ENCODE data around the gene NIPSNAP3A.

The NIPSNAP3A gene

GRCh38 chr9:104774831-104775573 lies 27.5 kb downstream of the NIPSNAP3A start:
- DNase-seq, result no peak

- DNase-seq, result no peak
Observed at GRCh38 chr9:104775574-104775936, 28.1 kb downstream of the NIPSNAP3A start.

GRCh38 chr9:104775976-104776375 lies 28.5 kb downstream of the NIPSNAP3A start:
- DNase-seq, result no peak

- DNase-seq, result no peak
Observed at GRCh38 chr9:104776797-104777196, 29.3 kb downstream of the NIPSNAP3A start.

- no peak for DNase-seq
Observed at GRCh38 chr9:104778802-104779201, 31.3 kb downstream of the NIPSNAP3A start.

- DNase-seq, result no peak
Observed at GRCh38 chr9:104779334-104779733, 31.9 kb downstream of the NIPSNAP3A start.

GRCh38 chr9:104779946-104780535 lies 32.6 kb downstream of the NIPSNAP3A start:
- DNase-seq, result no peak

DNA sequence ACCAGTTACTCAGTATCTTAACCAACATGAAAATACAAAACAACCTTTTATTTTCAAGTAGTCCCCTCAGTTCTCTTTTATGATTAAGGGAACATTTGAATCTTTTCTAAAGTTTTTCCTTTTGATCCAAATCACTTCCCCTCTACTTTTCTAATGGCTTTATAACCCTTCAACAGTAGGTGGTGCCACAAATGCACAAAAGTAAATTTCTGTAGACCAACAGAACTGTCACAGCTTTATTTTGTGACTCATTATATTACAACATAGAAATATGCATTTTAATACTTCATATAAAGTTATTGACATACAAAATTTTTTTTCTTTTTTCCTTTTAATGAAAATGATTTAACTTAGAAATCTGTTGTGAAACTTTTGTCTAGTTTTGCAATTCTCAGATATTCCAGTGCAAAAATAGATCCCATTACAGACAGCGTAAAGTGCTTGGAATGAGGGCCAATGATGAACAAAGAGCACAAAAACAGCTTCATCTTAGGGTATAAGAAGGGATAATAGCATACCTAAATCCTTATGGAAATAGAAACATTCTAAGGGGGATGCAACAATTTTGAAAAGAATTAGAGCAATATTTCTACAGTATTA lies 33.4 kb downstream of the NIPSNAP3A start:
- no peak for DNase-seq

GRCh38 chr9:104783588-104783987 lies 36.1 kb downstream of the NIPSNAP3A start:
- no peak for DNase-seq

- no peak for DNase-seq
Observed at GRCh38 chr9:104784098-104784497, 36.6 kb downstream of the NIPSNAP3A start.

DNA sequence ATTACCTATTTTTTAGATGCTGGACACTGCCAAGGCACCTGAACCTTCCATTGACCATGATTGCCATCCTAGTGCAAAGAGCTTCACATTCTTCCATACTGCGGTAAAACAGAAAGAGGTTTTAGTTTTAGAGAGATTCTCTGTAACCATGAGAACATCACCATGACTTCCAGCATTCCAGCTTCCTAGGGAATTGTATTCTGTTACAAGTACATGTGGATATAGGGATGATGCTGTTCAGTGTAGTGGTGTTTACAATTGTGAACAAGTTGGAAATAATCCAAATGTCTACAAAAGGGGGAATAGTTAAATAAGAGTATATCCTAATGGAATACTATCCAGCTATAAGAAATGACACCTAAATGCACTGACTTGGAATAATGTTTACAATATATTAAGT lies 38.8 kb downstream of the NIPSNAP3A start:
- no peak for DNase-seq

- no peak for DNase-seq
Observed at GRCh38 chr9:104787306-104788015, 40.0 kb downstream of the NIPSNAP3A start.

GRCh38 chr9:104788251-104788650 lies 40.8 kb downstream of the NIPSNAP3A start:
- no peak for DNase-seq

- DNase-seq, result peak; percentile 14
Observed at GRCh38 chr9:104794070-104794469, 46.6 kb downstream of the NIPSNAP3A start.

GRCh38 chr9:104795082-104795481 lies 47.6 kb downstream of the NIPSNAP3A start:
- no peak for DNase-seq

GRCh38 chr9:104795857-104796256 lies 48.4 kb downstream of the NIPSNAP3A start:
- no peak for DNase-seq

DNA sequence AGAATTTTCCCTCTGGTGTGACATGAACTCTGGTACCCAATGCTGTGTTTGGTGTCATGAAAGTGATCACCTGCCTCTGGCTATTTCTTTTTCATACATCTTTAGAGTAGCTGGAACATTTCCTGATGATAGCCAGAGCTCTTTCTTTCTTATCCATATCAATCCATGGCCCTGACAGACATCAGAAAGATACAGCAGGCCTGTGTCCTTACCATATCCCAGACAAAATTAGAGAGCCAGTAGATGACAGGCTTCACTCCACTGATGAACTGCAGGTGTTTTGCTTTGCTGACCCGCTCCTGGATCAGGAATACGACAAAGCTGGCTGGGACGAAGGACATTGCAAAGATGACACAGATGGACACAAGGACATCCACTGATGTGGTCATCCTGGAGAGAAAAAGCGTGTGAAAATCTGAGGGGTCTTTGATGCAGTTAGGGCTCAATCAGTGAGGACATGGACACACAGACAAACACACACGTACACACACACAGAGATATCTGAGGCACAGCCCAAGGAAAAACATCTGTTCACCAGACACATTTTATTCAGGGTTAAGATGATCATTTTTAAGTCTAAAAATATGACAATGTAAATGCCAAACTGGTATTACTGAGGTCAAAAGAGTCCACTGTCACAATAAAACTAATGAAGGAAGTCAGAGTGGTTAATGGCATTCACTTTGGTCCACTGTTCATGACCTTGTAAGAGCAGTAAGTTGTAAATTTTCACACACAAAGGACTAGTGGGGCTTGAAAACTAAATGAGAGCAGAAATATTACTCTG lies 50.9 kb downstream of the NIPSNAP3A start:
- no peak for DNase-seq

GRCh38 chr9:104800068-104800785 lies 52.7 kb downstream of the NIPSNAP3A start:
- DNase-seq, result no peak

DNA sequence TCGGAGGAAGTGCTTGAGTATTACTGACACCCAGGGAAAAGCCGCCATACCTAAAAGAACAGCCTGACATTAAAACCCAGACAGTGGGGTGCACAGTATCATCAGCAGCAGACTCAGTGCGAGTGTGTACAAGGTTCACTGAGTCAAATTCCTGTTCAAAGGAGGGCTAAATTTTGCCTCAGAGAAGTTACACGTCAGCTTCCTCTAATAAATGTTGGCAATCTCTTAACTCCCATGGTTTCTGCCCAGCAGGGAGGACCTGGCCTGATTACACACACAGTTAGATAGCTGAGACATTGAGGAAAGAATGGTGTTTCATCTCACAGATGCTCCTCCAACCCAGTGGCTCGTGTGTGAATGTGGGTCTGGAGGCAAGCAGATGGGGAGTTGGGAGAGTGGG lies 54.6 kb downstream of the NIPSNAP3A start:
- DNase-seq, result no peak

DNA sequence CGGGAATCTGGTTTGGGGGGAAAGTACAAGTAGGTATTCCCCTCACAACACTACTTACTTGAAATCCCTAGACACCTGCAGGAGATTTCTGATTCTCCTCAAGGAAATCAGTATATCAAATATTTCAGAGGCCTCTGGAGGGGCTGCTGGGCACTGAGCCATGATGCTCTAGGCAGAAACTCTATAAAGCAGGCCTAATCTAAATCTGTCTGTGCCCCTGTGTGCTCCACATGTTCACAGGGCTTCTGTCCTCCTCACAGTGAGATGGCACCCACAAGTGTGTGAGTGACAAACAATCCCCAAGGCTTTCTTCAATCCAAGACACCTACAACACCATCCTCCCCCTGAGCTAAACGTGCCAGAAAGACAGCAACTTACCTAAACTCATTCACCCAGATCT lies 55.4 kb downstream of the NIPSNAP3A start:
- DNase-seq, result no peak

DNA sequence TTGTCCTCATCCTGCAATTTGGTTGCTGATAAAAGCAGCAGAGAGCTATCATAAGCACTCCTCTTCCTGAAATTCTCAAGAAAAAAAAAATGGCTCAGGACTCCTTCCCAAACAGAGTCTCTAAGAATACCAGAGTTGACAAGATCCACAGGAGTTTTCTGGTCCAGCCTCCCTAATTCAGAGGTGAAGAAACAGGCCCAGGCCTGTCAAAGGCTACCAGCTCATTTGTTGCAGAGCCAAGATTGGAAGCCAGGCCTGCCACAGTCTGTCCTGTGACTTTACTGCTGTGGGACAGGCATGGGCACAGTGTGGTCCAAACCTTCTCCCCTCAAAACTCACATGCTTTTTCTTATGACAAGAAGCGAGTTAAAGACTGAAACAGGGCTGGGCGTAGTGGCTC lies 58.0 kb downstream of the NIPSNAP3A start:
- no peak for DNase-seq

DNA sequence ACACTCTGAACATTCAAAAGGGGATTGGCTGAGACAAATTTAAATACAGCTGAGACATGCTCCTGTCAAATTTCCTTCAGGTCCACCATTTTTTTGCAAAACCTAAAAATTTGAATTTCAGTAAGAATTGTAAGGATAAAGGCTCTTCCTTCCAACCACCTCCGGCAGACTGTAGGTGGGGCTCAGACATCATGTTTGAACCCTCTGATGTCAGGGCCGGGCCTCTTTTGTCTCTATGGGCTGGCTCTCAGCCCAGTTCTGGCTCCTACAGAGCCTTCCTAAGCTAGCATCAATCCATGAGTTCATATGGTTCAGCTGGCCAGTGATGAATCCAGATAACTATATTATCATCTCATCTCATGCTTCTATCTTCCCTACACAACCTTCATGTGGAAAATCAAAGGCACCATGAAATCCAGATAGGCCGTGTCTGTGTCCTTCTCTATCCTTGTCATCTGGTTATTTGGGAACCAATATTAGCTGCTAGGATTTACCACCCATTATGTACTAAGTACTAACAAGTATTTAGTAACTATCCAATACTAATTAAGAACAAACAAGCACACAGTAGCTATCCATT lies 60.6 kb downstream of the NIPSNAP3A start:
- no peak for DNase-seq

Data from activated naive CD4-positive, alpha-beta T cell treated with anti-CD3 and anti-CD28 coated beads, Interleukin-2, amount 50 U/mL, for 16 hours (primary cell).